Loucy (cell line): Measurements from ENCODE around the gene CAMTA1.

Experiments
- CTCF ChIP-seq: fragments of 200-600 bp; sonication (generic); conservative IDR thresholded peaks from 2 replicates; pipeline ENCODE4 v1.5.1; 2014; ENCODE audit warnings: mild to moderate bottlenecking, antibody characterized with exemption, low read length
- EZH2phosphoT487 ChIP-seq: fragments of 200-600 bp; IDR thresholded peaks from 2 replicates; pipeline ENCODE4 v1.6.1; 2018; ENCODE audit warnings: antibody characterized with exemption, mild to moderate bottlenecking, moderate library complexity, borderline replicate concordance

GRCh38 chr1:7235871-7236517 lies 450.7 kb downstream of the CAMTA1 start:
- TF ChIP-seq CTCF (no peak), EZH2phosphoT487 (no peak)
